Caco-2 (cell line): Measurements from ENCODE around the gene NAPSA. TPM values are rescaled to one million over a fixed set of nuclear protein-coding genes. Genes with fewer than 3 reads are reported as not detected.
A peak's percentile ranks its signal among the peaks of the same experiment; 100 is the strongest.

Experiments used
- BruUV-seq: library from RNA; stranded (reverse); fragments of 400-500 nt; replicated peaks from 2 replicates; lab custom pipeline; 2021; lab: Mats Ljungman, UMichigan
- CTCF ChIA-PET: fragments of 300-600 bp; sonication (Branson Sonifier 250); formaldehyde crosslinking; loops from one replicate; lab custom pipeline; 2022; ENCODE audit warnings: antibody characterized with exemption; lab: Charles Lee
- POLR2A ChIA-PET: fragments of 300-600 bp; sonication (Branson Sonifier 250); formaldehyde crosslinking; loops from one replicate; lab custom pipeline; 2022; ENCODE audit warnings: antibody characterized with exemption; lab: Charles Lee
- DNase-seq, 2 experiments: peaks; one replicate each; pipeline versions ENCODE4 v3.0.0 to v3.0.0-alpha.2; 2020 to 2022
- H3K27me3 ChIP-seq: replicated peaks from 2 replicates; pipeline ENCODE4 v1.6.0; 2011; ENCODE audit warnings: low read length; ENCODE audit not compliant: control insufficient read depth, insufficient read depth
- H3K36me3 ChIP-seq: 2 replicates; pipeline ENCODE4 v1.5.1; 2011; ENCODE audit warnings: low read length; ENCODE audit not compliant: control insufficient read depth, insufficient read depth
- H3K4me1 ChIP-seq: fragments of 250-450 bp; sonication (Bioruptor Pico); 2 replicates; pipeline ENCODE4 v1.5.1; 2020; ENCODE audit warnings: mild to moderate bottlenecking
- H3K4me3 ChIP-seq: 2 replicates; pipeline ENCODE4 v1.5.1; 2011; ENCODE audit warnings: low read depth, mild to moderate bottlenecking, control low read depth, low read length
- H3K9me3 ChIP-seq: fragments of 250-450 bp; sonication (Bioruptor Pico); 2 replicates; pipeline ENCODE4 v1.5.1; 2020; ENCODE audit warnings: mild to moderate bottlenecking, moderate library complexity
- H3K27ac Mint-ChIP-seq: one replicate; pipeline ENCODE4 v1.8.0; 2022; ENCODE audit warnings: mixed read lengths; ENCODE audit not compliant: unreplicated experiment
- H3K27me3 Mint-ChIP-seq: one replicate; pipeline ENCODE4 v1.8.0; 2022; ENCODE audit warnings: mixed read lengths; ENCODE audit not compliant: insufficient read depth, unreplicated experiment
- H3K36me3 Mint-ChIP-seq: one replicate; pipeline ENCODE4 v1.8.0; 2022; ENCODE audit warnings: mild to moderate bottlenecking, mixed read lengths; ENCODE audit not compliant: insufficient read depth, unreplicated experiment
- H3K4me1 Mint-ChIP-seq: one replicate; pipeline ENCODE4 v1.8.0; 2022; ENCODE audit warnings: low read depth, mixed read lengths; ENCODE audit not compliant: unreplicated experiment
- H3K4me3 Mint-ChIP-seq: one replicate; pipeline ENCODE4 v1.8.0; 2022; ENCODE audit warnings: mild to moderate bottlenecking, moderate library complexity, mixed read lengths; ENCODE audit not compliant: unreplicated experiment
- H3K9me3 Mint-ChIP-seq: one replicate; pipeline ENCODE4 v1.8.0; 2022; ENCODE audit warnings: mixed read lengths; ENCODE audit not compliant: unreplicated experiment
- CTCF ChIP-seq, 2 experiments: fragments of 200-600 bp in 1 of 2; IDR thresholded peaks; 1 replicate in 1 of 2; 2 replicates in 1 of 2; pipeline versions ENCODE4 v1.5.1 to v1.8.0; 2011 to 2022; ENCODE audit warnings: antibody characterized with exemption in 1 of 2, control low read depth in 1 of 2, inconsistent platforms in 1 of 2, low read depth in 1 of 2, low read length in 1 of 2, mild to moderate bottlenecking in 1 of 2, moderate library complexity in 1 of 2; ENCODE audit not compliant: insufficient read depth in 1 of 2, severe bottlenecking in 1 of 2, unreplicated experiment in 1 of 2
- intact Hi-C: fragments of 100-400 bp; cut with micrococcal nuclease; formaldehyde crosslinking; loops from one replicate; pipeline ENCODE4 v1.10.0; 2022; ENCODE audit not compliant: unreplicated experiment
- total RNA-seq: library from RNA; stranded (reverse); gene quantifications from 2 replicates; pipeline ENCODE4 v1.2.3, GENCODE V29; 2022

The NAPSA gene
- total RNA-seq, 1 experiment from 2014 or later = 1.2 TPM

- CTCF ChIA-PET = no interaction called here
- no peak for DNase-seq
- Mint-ChIP-seq H3K36me3 (peaks cover 71% of the 10 kb centered on the region), H3K9me3 (no peaks in the 10 kb centered on the region), H3K4me3 (no peak overlapping the region), H3K27me3 (no peaks in the 10 kb centered on the region), H3K27ac (no peak overlapping the region), H3K4me1 (peaks cover 8% of the 10 kb centered on the region)
- Histone ChIP-seq H3K4me1 (no peaks in the 10 kb centered on the region), H3K4me3 (no peak overlapping the region), H3K27me3 (no peaks in the 10 kb centered on the region), H3K36me3 (peaks cover 5% of the 10 kb centered on the region; the same call in 1 of the 2 replicates), H3K9me3 (no peaks in the 10 kb centered on the region)
- TF ChIP-seq CTCF (IDR thresholded peaks at IDR 0.05; ENCODE audit: insufficient read depth in 1 of 2, low read depth in 1 of 2, low read length in 1 of 2, severe bottlenecking in 1 of 2, unreplicated experiment in 1 of 2) = no peak
- POLR2A ChIA-PET = no interaction called here
- TSS peak; percentile 46 for BruUV-seq
- intact Hi-C loops = no loop called here
Observed at GRCh38 chr19:50401605-50402450, 36.4 kb upstream of the NAPSA start.

- Histone ChIP-seq H3K4me1 (peaks cover 7% of the 10 kb centered on the region; the same call in 1 of the 2 replicates), H3K27me3 (no peaks in the 10 kb centered on the region), H3K9me3 (no peaks in the 10 kb centered on the region), H3K36me3 (peaks cover 5% of the 10 kb centered on the region; the same call in 1 of the 2 replicates), H3K4me3 (no peak overlapping the region)
- CTCF ChIA-PET = no interaction called here
- Mint-ChIP-seq H3K27me3 (no peaks in the 10 kb centered on the region), H3K27ac (peak overlapping the region; percentile 73), H3K4me1 (peaks cover 16% of the 10 kb centered on the region), H3K4me3 (no peak overlapping the region), H3K36me3 (peaks cover 70% of the 10 kb centered on the region), H3K9me3 (no peaks in the 10 kb centered on the region)
- intact Hi-C loops = no loop called here
- TF ChIP-seq CTCF (IDR thresholded peaks at IDR 0.05; ENCODE audit: insufficient read depth in 1 of 2, low read depth in 1 of 2, low read length in 1 of 2, severe bottlenecking in 1 of 2, unreplicated experiment in 1 of 2) = no peak
- no peak for DNase-seq
- BruUV-seq = no TSS peak
- POLR2A ChIA-PET = no interaction called here
Observed at GRCh38 chr19:50399368-50399745, 33.9 kb upstream of the NAPSA start.

GRCh38 chr19:50398675-50399367 is 33.4 kb upstream of the NAPSA start:
- H3K27ac Mint-ChIP-seq = peak overlapping the region; percentile 73
- POLR2A ChIA-PET = no interaction called here
- CTCF ChIA-PET = interaction anchor here (0.5 to 0.7 kb wide), 2 partner anchors 28 to 45 kb away, joined by 6 read pairs; no protein-coding TSS in a partner anchor
- no peak for TF ChIP-seq CTCF (IDR thresholded peaks at IDR 0.05; ENCODE audit: insufficient read depth in 1 of 2, low read depth in 1 of 2, low read length in 1 of 2, severe bottlenecking in 1 of 2, unreplicated experiment in 1 of 2)
- peaks cover 70% of the 10 kb centered on the region for H3K36me3 Mint-ChIP-seq
- H3K27me3 Mint-ChIP-seq = no peaks in the 10 kb centered on the region
- DNase-seq = no peak
- BruUV-seq = no TSS peak
- H3K27me3 ChIP-seq = no peaks in the 10 kb centered on the region
- H3K9me3 ChIP-seq = no peaks in the 10 kb centered on the region
- intact Hi-C loops = no loop called here
- H3K4me3 Mint-ChIP-seq = no peak overlapping the region
- H3K4me3 ChIP-seq = no peak overlapping the region
- peaks cover 7% of the 10 kb centered on the region; the same call in 1 of the 2 replicates for H3K4me1 ChIP-seq
- peaks cover 5% of the 10 kb centered on the region; the same call in 1 of the 2 replicates for H3K36me3 ChIP-seq
- no peaks in the 10 kb centered on the region for H3K9me3 Mint-ChIP-seq
- peaks cover 19% of the 10 kb centered on the region for H3K4me1 Mint-ChIP-seq
